Parathyroid adenoma (tissue), 2 donors: ENCODE data around the gene DLGAP1.

Experiments used
- H2AFZ ChIP-seq: fragments of 300-600 bp; sonication (generic); one replicate; pipeline ENCODE4 v1.7.0; 2017; ENCODE audit warnings: antibody characterized with exemption, mild to moderate bottlenecking
- H3K27ac ChIP-seq: fragments of 300-600 bp; sonication (generic); one replicate; pipeline ENCODE4 v1.7.0; 2017
- H3K27me3 ChIP-seq: fragments of 300-600 bp; sonication (generic); one replicate; pipeline ENCODE4 v1.7.0; 2017; ENCODE audit warnings: low read length; ENCODE audit not compliant: control insufficient read depth, insufficient read depth
- H3K36me3 ChIP-seq: fragments of 300-600 bp; sonication (generic); one replicate; pipeline ENCODE4 v1.7.0; 2017; ENCODE audit warnings: low read length; ENCODE audit not compliant: control insufficient read depth, insufficient read depth
- H3K4me1 ChIP-seq: fragments of 300-600 bp; sonication (generic); one replicate; pipeline ENCODE4 v1.7.0; 2017; ENCODE audit warnings: control low read depth
- H3K4me2 ChIP-seq: fragments of 300-600 bp; sonication (generic); one replicate; pipeline ENCODE4 v1.7.0; 2017; ENCODE audit warnings: low read length
- H3K4me3 ChIP-seq: fragments of 300-600 bp; sonication (generic); one replicate; pipeline ENCODE4 v1.7.0; 2017; ENCODE audit warnings: low read depth, low read length
- H3K79me2 ChIP-seq: fragments of 300-600 bp; sonication (generic); one replicate; pipeline ENCODE4 v1.7.0; 2017; ENCODE audit warnings: control low read depth
- H3K9ac ChIP-seq: fragments of 300-600 bp; sonication (generic); one replicate; pipeline ENCODE4 v1.7.0; 2017; ENCODE audit warnings: mild to moderate bottlenecking
- H3K9me3 ChIP-seq: fragments of 300-600 bp; sonication (generic); one replicate; pipeline ENCODE4 v1.7.0; 2017; ENCODE audit warnings: low read length; ENCODE audit not compliant: control insufficient read depth
- CTCF ChIP-seq: fragments of 300-600 bp; sonication (generic); IDR thresholded peaks from one replicate; pipeline ENCODE4 v1.7.0; 2017; ENCODE audit warnings: antibody characterized with exemption, mild to moderate bottlenecking
- donor health status: primary hyperparathyroidism.

DLGAP1 gene

GRCh38 chr18:3814816-3815215, 640.3 kb downstream of the DLGAP1 start:
- Histone ChIP-seq H3K4me2 (no peak overlapping the region), H3K4me1 (no peaks in the 10 kb centered on the region), H3K27ac (no peak overlapping the region), H2AFZ (no peak overlapping the region), H3K27me3 (no peaks in the 10 kb centered on the region), H3K36me3 (no peaks in the 10 kb centered on the region), H3K9ac (no peak overlapping the region), H3K79me2 (no peaks in the 10 kb centered on the region), H3K4me3 (no peak overlapping the region), H3K9me3 (no peaks in the 10 kb centered on the region)
- no peak for TF ChIP-seq CTCF

GRCh38 chr18:3810296-3810695, 644.8 kb downstream of the DLGAP1 start:
- H3K4me3 ChIP-seq: no peak overlapping the region
- H3K9ac ChIP-seq: no peak overlapping the region
- TF ChIP-seq CTCF: no peak
- no peak overlapping the region for H2AFZ ChIP-seq
- no peaks in the 10 kb centered on the region for H3K79me2 ChIP-seq
- no peaks in the 10 kb centered on the region for H3K9me3 ChIP-seq
- H3K4me1 ChIP-seq: no peaks in the 10 kb centered on the region
- no peak overlapping the region for H3K27ac ChIP-seq
- no peaks in the 10 kb centered on the region for H3K36me3 ChIP-seq
- H3K27me3 ChIP-seq: no peaks in the 10 kb centered on the region
- H3K4me2 ChIP-seq: no peak overlapping the region

- Histone ChIP-seq H3K4me2 (no peak overlapping the region), H3K36me3 (no peaks in the 10 kb centered on the region), H3K79me2 (no peaks in the 10 kb centered on the region), H3K9me3 (no peaks in the 10 kb centered on the region), H3K27me3 (no peaks in the 10 kb centered on the region), H3K9ac (no peak overlapping the region), H2AFZ (no peak overlapping the region), H3K4me1 (no peaks in the 10 kb centered on the region), H3K4me3 (no peak overlapping the region), H3K27ac (no peak overlapping the region)
- no peak for TF ChIP-seq CTCF
Observed at GRCh38 chr18:3808985-3809780, 645.9 kb downstream of the DLGAP1 start.

GRCh38 chr18:3806656-3807055, 648.5 kb downstream of the DLGAP1 start:
- H3K27ac ChIP-seq: no peak overlapping the region
- no peak overlapping the region for H3K9ac ChIP-seq
- H2AFZ ChIP-seq: no peak overlapping the region
- no peaks in the 10 kb centered on the region for H3K79me2 ChIP-seq
- H3K4me3 ChIP-seq: no peak overlapping the region
- no peaks in the 10 kb centered on the region for H3K36me3 ChIP-seq
- H3K4me2 ChIP-seq: no peak overlapping the region
- H3K9me3 ChIP-seq: no peaks in the 10 kb centered on the region
- no peak for TF ChIP-seq CTCF
- H3K4me1 ChIP-seq: no peaks in the 10 kb centered on the region
- no peaks in the 10 kb centered on the region for H3K27me3 ChIP-seq

GRCh38 chr18:3804336-3804735, 650.8 kb downstream of the DLGAP1 start:
- Histone ChIP-seq H3K27me3 (no peaks in the 10 kb centered on the region), H2AFZ (no peak overlapping the region), H3K79me2 (no peaks in the 10 kb centered on the region), H3K4me1 (no peaks in the 10 kb centered on the region), H3K27ac (no peak overlapping the region), H3K36me3 (no peaks in the 10 kb centered on the region), H3K9ac (no peak overlapping the region), H3K9me3 (no peaks in the 10 kb centered on the region), H3K4me3 (no peak overlapping the region), H3K4me2 (no peak overlapping the region)
- no peak for TF ChIP-seq CTCF
